Measurements from ENCODE around the gene UBN1.

- TF ChIP-seq CTCF (IDR thresholded peaks at IDR 0.05; ENCODE audit: insufficient read depth, low read length, poor library complexity, severe bottlenecking): no peak
- no peak for TF ChIP-seq EZH2phosphoT487 (conservative IDR thresholded peaks at IDR 0.05; ENCODE audit: low read length)
Measured at GRCh38 chr16:4927661-4928060, 80.4 kb downstream of the UBN1 start.

All from SU-DHL-6 (cell line).